PC-3 (cell line): ENCODE data around the gene TMEM243. TPM values are rescaled to one million over a fixed set of nuclear protein-coding genes. Genes with fewer than 3 reads are reported as not detected.

Experiments
- ATAC-seq: fragments of 200-7000 bp; cut with Tn5 transposase; 2 replicates; pipeline ENCODE4 v1.9.1; 2020; ENCODE audit warnings: mild to moderate bottlenecking, moderate library complexity
- BruUV-seq: library from RNA; stranded (reverse); fragments of 400-500 nt; replicated peaks from 2 replicates; lab custom pipeline; 2021; lab: Mats Ljungman, UMichigan
- CTCF ChIA-PET: fragments of 300-600 bp; sonication (Branson Sonifier 250); formaldehyde crosslinking; loops from one replicate; lab custom pipeline; 2022; ENCODE audit warnings: antibody characterized with exemption; lab: Charles Lee
- POLR2A ChIA-PET: fragments of 300-600 bp; sonication (Branson Sonifier 250); formaldehyde crosslinking; loops from one replicate; lab custom pipeline; 2022; ENCODE audit warnings: antibody characterized with exemption; ENCODE audit not compliant: unreplicated experiment; lab: Charles Lee
- DNase-seq: peaks from one replicate; pipeline ENCODE4 v3.0.0-alpha.2; 2015
- H2AFZ ChIP-seq: fragments of 300-600 bp; sonication (generic); 2 replicates; pipeline ENCODE4 v1.6.0; 2016; ENCODE audit warnings: antibody characterized with exemption, low read length
- H3F3A ChIP-seq: fragments of 300-600 bp; sonication (generic); one replicate; pipeline ENCODE4 v1.6.0; 2017; ENCODE audit warnings: antibody characterized with exemption, low read length, control low read depth, mild to moderate bottlenecking; ENCODE audit not compliant: unreplicated experiment
- H3K27ac ChIP-seq: fragments of 300-600 bp; sonication (generic); 2 replicates; pipeline ENCODE4 v1.5.1; 2016; ENCODE audit warnings: mild to moderate bottlenecking, low read length
- H3K27me3 ChIP-seq: fragments of 300-600 bp; sonication (generic); 2 replicates; pipeline ENCODE4 v1.6.1; 2016; ENCODE audit warnings: low read length, mixed read lengths
- H3K36me3 ChIP-seq: fragments of 300-600 bp; sonication (generic); 2 replicates; pipeline ENCODE4 v1.6.1; 2016; ENCODE audit warnings: low read depth, mixed run types, low read length, mixed read lengths
- H3K4me1 ChIP-seq: fragments of 300-600 bp; sonication (generic); 2 replicates; pipeline ENCODE4 v1.5.1; 2016; ENCODE audit warnings: low read length; ENCODE audit not compliant: insufficient read depth
- H3K4me2 ChIP-seq: fragments of 300-600 bp; sonication (generic); 2 replicates; pipeline ENCODE4 v1.6.0; 2016; ENCODE audit warnings: low read length
- H3K4me3 ChIP-seq: fragments of 300-600 bp; sonication (generic); 2 replicates; pipeline ENCODE4 v1.5.1; 2016; ENCODE audit warnings: mild to moderate bottlenecking, low read length, mixed read lengths
- H3K79me2 ChIP-seq: fragments of 300-600 bp; sonication (generic); 2 replicates; pipeline ENCODE4 v1.6.1; 2017; ENCODE audit warnings: low read length, mixed read lengths
- H3K9ac ChIP-seq: fragments of 300-600 bp; sonication (generic); 2 replicates; pipeline ENCODE4 v1.6.0; 2016; ENCODE audit warnings: mild to moderate bottlenecking, low read length
- H3K9me2 ChIP-seq: fragments of 300-600 bp; sonication (generic); replicated peaks from 2 replicates; pipeline ENCODE4 v1.6.1; 2016; ENCODE audit warnings: mixed run types, low read length, mixed read lengths
- H3K9me3 ChIP-seq: fragments of 300-600 bp; sonication (generic); 2 replicates; pipeline ENCODE4 v1.6.1; 2016; ENCODE audit warnings: low read length, mixed read lengths
- H4K20me1 ChIP-seq: fragments of 300-600 bp; sonication (generic); 2 replicates; pipeline ENCODE4 v1.6.1; 2016; ENCODE audit warnings: low read length, mixed read lengths
- CTCF ChIP-seq: fragments of 300-600 bp; sonication (generic); conservative IDR thresholded peaks from 2 replicates; pipeline ENCODE4 v1.5.1; 2017; ENCODE audit warnings: antibody characterized with exemption, low read depth, mild to moderate bottlenecking, low read length
- EZH2 ChIP-seq: fragments of 300-600 bp; sonication (generic); IDR thresholded peaks from one replicate; pipeline ENCODE4 v1.6.1; 2017; ENCODE audit warnings: antibody characterized with exemption, mild to moderate bottlenecking, low read length; ENCODE audit not compliant: unreplicated experiment
- EZH2phosphoT487 ChIP-seq: fragments of 300-600 bp; sonication (generic); IDR thresholded peaks from 2 replicates; pipeline ENCODE4 v1.6.1; 2018; ENCODE audit warnings: mild to moderate bottlenecking, antibody characterized with exemption, low read length, borderline replicate concordance
- intact Hi-C: fragments of 100-400 bp; cut with micrococcal nuclease; formaldehyde crosslinking; loops from 2 replicates; pipeline ENCODE4 v1.9.0; 2023
- total RNA-seq: library from RNA; depleted of rRNA; stranded (reverse); fragments of >200 nt; gene quantifications from 2 replicates; pipeline ENCODE4 v1.2.3, GENCODE V29; 2014; rRNA removed

Gene TMEM243
- total RNA-seq, 1 experiment from 2014 or later, result 16.6 TPM

GRCh38 chr7:87147500-87147899 lies 72.0 kb downstream of the TMEM243 start:
- peaks cover 9% of the 10 kb centered on the region; the same call in 1 of the 2 replicates for H3K4me1 ChIP-seq
- no peak for TF ChIP-seq EZH2
- no peak for TF ChIP-seq EZH2phosphoT487
- TF ChIP-seq CTCF, result no peak
- POLR2A ChIA-PET, result no interaction called here
- DNase-seq (peak; percentile 33), ATAC-seq (no peak)
- no peaks in the 10 kb centered on the region for H3F3A ChIP-seq
- 0 out of 2 replicates have a peak overlapping the region, but pooled peaks have one; percentile 9 for H2AFZ ChIP-seq
- H3K36me3 ChIP-seq, result no peaks in the 10 kb centered on the region
- no peaks in the 10 kb centered on the region for H3K79me2 ChIP-seq
- CTCF ChIA-PET, result interaction anchor here (1.4 kb wide), 1 partner anchor 216 kb away, joined by 3 read pairs; no protein-coding TSS in a partner anchor
- intact Hi-C loops, result no loop called here
- H3K4me2 ChIP-seq, result no peak overlapping the region
- no peaks in the 10 kb centered on the region for H4K20me1 ChIP-seq
- no peak overlapping the region for H3K27ac ChIP-seq
- no peak overlapping the region for H3K9ac ChIP-seq
- H3K9me3 ChIP-seq, result no peaks in the 10 kb centered on the region
- no peaks in the 10 kb centered on the region for H3K9me2 ChIP-seq
- no peak overlapping the region for H3K4me3 ChIP-seq
- H3K27me3 ChIP-seq, result no peaks in the 10 kb centered on the region
- no TSS peak for BruUV-seq

GRCh38 chr7:87146740-87147386 lies 72.7 kb downstream of the TMEM243 start:
- ATAC-seq (no peak), DNase-seq (no peak)
- ChIA-PET POLR2A (no interaction called here), CTCF (no interaction called here)
- TF ChIP-seq EZH2phosphoT487 (no peak), EZH2 (no peak), CTCF (no peak)
- Histone ChIP-seq H3K9ac (no peak overlapping the region), H3K79me2 (no peaks in the 10 kb centered on the region), H3K4me2 (no peak overlapping the region), H3K36me3 (no peaks in the 10 kb centered on the region), H4K20me1 (no peaks in the 10 kb centered on the region), H3K4me3 (no peak overlapping the region), H3K9me3 (no peaks in the 10 kb centered on the region), H3F3A (no peaks in the 10 kb centered on the region), H3K27ac (no peak overlapping the region), H3K27me3 (no peaks in the 10 kb centered on the region), H3K4me1 (peaks cover 9% of the 10 kb centered on the region; the same call in 1 of the 2 replicates), H3K9me2 (no peaks in the 10 kb centered on the region), H2AFZ (0 out of 2 replicates have a peak overlapping the region, but pooled peaks have one; percentile 9)
- no TSS peak for BruUV-seq
- intact Hi-C loops, result no loop called here

Other genes with a start within 250 kb of the TMEM243 start
- 10.2 and 14.7 TPM in 2 replicates for gene ELAPOR2, start 160.1 kb downstream of the TMEM243 start, total RNA-seq
- gene DMTF1, start 67.3 kb downstream of the TMEM243 start, total RNA-seq, result 43.6 and 48.8 TPM in 2 replicates
- 6.9 and 7.7 TPM in 2 replicates for gene CROT, start 125.9 kb upstream of the TMEM243 start, total RNA-seq